PC-3 (cell line): ENCODE data around the gene SP140. TPM values are rescaled to one million over a fixed set of nuclear protein-coding genes. Genes with fewer than 3 reads are reported as not detected.
"Not testable (repeated sequence)": the region's sequence is repeated elsewhere in the genome, so short reads cannot be mapped to it uniquely, and the experiment has no call there.

Experiments used
- ATAC-seq: fragments of 200-7000 bp; cut with Tn5 transposase; 2 replicates; pipeline ENCODE4 v1.9.1; 2020; ENCODE audit warnings: mild to moderate bottlenecking, moderate library complexity
- BruUV-seq: library from RNA; stranded (reverse); fragments of 400-500 nt; replicated peaks from 2 replicates; lab custom pipeline; 2021; lab: Mats Ljungman, UMichigan
- CTCF ChIA-PET: fragments of 300-600 bp; sonication (Branson Sonifier 250); formaldehyde crosslinking; loops from one replicate; lab custom pipeline; 2022; ENCODE audit warnings: antibody characterized with exemption; lab: Charles Lee
- POLR2A ChIA-PET: fragments of 300-600 bp; sonication (Branson Sonifier 250); formaldehyde crosslinking; loops from one replicate; lab custom pipeline; 2022; ENCODE audit warnings: antibody characterized with exemption; ENCODE audit not compliant: unreplicated experiment; lab: Charles Lee
- DNase-seq: peaks from one replicate; pipeline ENCODE4 v3.0.0-alpha.2; 2015
- H2AFZ ChIP-seq: fragments of 300-600 bp; sonication (generic); 2 replicates; pipeline ENCODE4 v1.6.0; 2016; ENCODE audit warnings: antibody characterized with exemption, low read length
- H3F3A ChIP-seq: fragments of 300-600 bp; sonication (generic); one replicate; pipeline ENCODE4 v1.6.0; 2017; ENCODE audit warnings: antibody characterized with exemption, low read length, control low read depth, mild to moderate bottlenecking; ENCODE audit not compliant: unreplicated experiment
- H3K27ac ChIP-seq: fragments of 300-600 bp; sonication (generic); 2 replicates; pipeline ENCODE4 v1.5.1; 2016; ENCODE audit warnings: mild to moderate bottlenecking, low read length
- H3K27me3 ChIP-seq: fragments of 300-600 bp; sonication (generic); 2 replicates; pipeline ENCODE4 v1.6.1; 2016; ENCODE audit warnings: low read length, mixed read lengths
- H3K36me3 ChIP-seq: fragments of 300-600 bp; sonication (generic); 2 replicates; pipeline ENCODE4 v1.6.1; 2016; ENCODE audit warnings: low read depth, mixed run types, low read length, mixed read lengths
- H3K4me1 ChIP-seq: fragments of 300-600 bp; sonication (generic); 2 replicates; pipeline ENCODE4 v1.5.1; 2016; ENCODE audit warnings: low read length; ENCODE audit not compliant: insufficient read depth
- H3K4me2 ChIP-seq: fragments of 300-600 bp; sonication (generic); 2 replicates; pipeline ENCODE4 v1.6.0; 2016; ENCODE audit warnings: low read length
- H3K4me3 ChIP-seq: fragments of 300-600 bp; sonication (generic); 2 replicates; pipeline ENCODE4 v1.5.1; 2016; ENCODE audit warnings: mild to moderate bottlenecking, low read length, mixed read lengths
- H3K79me2 ChIP-seq: fragments of 300-600 bp; sonication (generic); 2 replicates; pipeline ENCODE4 v1.6.1; 2017; ENCODE audit warnings: low read length, mixed read lengths
- H3K9ac ChIP-seq: fragments of 300-600 bp; sonication (generic); 2 replicates; pipeline ENCODE4 v1.6.0; 2016; ENCODE audit warnings: mild to moderate bottlenecking, low read length
- H3K9me2 ChIP-seq: fragments of 300-600 bp; sonication (generic); replicated peaks from 2 replicates; pipeline ENCODE4 v1.6.1; 2016; ENCODE audit warnings: mixed run types, low read length, mixed read lengths
- H3K9me3 ChIP-seq: fragments of 300-600 bp; sonication (generic); 2 replicates; pipeline ENCODE4 v1.6.1; 2016; ENCODE audit warnings: low read length, mixed read lengths
- H4K20me1 ChIP-seq: fragments of 300-600 bp; sonication (generic); 2 replicates; pipeline ENCODE4 v1.6.1; 2016; ENCODE audit warnings: low read length, mixed read lengths
- EZH2 ChIP-seq: fragments of 300-600 bp; sonication (generic); IDR thresholded peaks from one replicate; pipeline ENCODE4 v1.6.1; 2017; ENCODE audit warnings: antibody characterized with exemption, mild to moderate bottlenecking, low read length; ENCODE audit not compliant: unreplicated experiment
- EZH2phosphoT487 ChIP-seq: fragments of 300-600 bp; sonication (generic); IDR thresholded peaks from 2 replicates; pipeline ENCODE4 v1.6.1; 2018; ENCODE audit warnings: mild to moderate bottlenecking, antibody characterized with exemption, low read length, borderline replicate concordance
- intact Hi-C: fragments of 100-400 bp; cut with micrococcal nuclease; formaldehyde crosslinking; loops from 2 replicates; pipeline ENCODE4 v1.9.0; 2023
- total RNA-seq: library from RNA; depleted of rRNA; stranded (reverse); fragments of >200 nt; gene quantifications from 2 replicates; pipeline ENCODE4 v1.2.3, GENCODE V29; 2014
- TF ChIP-seq, protein P1 (sequence below): fragments of 300-600 bp; sonication (generic); conservative IDR thresholded peaks from 2 replicates; pipeline ENCODE4 v1.5.1; 2017; ENCODE audit warnings: antibody characterized with exemption, low read depth, mild to moderate bottlenecking, low read length

The SP140 gene
- total RNA-seq, 1 experiment from 2014 or later, result not detected

DNA sequence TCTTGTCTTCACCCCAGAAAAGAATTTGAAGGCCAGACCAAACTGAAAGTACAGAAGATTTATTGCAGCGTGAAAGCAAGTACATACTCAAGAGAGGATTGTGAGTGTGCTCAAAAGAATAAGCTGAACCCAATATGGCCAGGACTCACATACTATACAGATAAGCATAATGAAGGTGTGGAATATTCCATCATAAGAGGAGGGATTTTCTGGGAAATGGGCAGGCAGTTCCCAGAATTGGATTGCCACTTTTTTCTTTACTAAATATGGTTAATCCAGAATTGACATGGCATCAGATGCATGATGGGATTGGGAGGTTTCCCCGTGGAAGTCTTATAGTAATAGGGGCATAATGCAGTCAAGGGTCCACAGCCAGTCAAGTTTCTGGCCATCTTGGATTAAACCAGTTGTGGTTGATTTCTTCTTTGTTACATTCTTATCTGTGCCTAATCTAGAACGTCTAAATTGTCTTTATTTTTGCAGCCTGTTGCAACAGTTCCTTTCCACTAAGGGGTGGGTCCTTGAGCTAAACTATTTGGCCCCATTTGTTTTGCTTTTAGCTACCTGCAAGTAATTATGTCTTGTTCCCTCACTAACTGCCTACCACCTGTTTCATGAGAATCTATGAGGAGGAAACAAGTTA is 110.4 kb downstream of the SP140 start:
- H3K4me3 ChIP-seq, result no peak overlapping the region
- H4K20me1 ChIP-seq, result no peaks in the 10 kb centered on the region
- H3K9me2 ChIP-seq, result no peaks in the 10 kb centered on the region
- no peak overlapping the region for H3K9ac ChIP-seq
- no peak overlapping the region for H3K4me2 ChIP-seq
- intact Hi-C loops, result no loop called here
- no peaks in the 10 kb centered on the region for H3F3A ChIP-seq
- ChIA-PET CTCF (no interaction called here), POLR2A (interaction anchor here (0.6 kb wide), 1 partner anchor 199 kb away, joined by 4 read pairs; no protein-coding TSS in a partner anchor)
- BruUV-seq, result no TSS peak
- DNase-seq, result no peak
- no peak for ATAC-seq
- H3K9me3 ChIP-seq, result no peaks in the 10 kb centered on the region
- H3K36me3 ChIP-seq, result no peaks in the 10 kb centered on the region
- no peak overlapping the region for H3K27ac ChIP-seq
- no peaks in the 10 kb centered on the region for H3K27me3 ChIP-seq
- TF ChIP-seq, protein P1, sequence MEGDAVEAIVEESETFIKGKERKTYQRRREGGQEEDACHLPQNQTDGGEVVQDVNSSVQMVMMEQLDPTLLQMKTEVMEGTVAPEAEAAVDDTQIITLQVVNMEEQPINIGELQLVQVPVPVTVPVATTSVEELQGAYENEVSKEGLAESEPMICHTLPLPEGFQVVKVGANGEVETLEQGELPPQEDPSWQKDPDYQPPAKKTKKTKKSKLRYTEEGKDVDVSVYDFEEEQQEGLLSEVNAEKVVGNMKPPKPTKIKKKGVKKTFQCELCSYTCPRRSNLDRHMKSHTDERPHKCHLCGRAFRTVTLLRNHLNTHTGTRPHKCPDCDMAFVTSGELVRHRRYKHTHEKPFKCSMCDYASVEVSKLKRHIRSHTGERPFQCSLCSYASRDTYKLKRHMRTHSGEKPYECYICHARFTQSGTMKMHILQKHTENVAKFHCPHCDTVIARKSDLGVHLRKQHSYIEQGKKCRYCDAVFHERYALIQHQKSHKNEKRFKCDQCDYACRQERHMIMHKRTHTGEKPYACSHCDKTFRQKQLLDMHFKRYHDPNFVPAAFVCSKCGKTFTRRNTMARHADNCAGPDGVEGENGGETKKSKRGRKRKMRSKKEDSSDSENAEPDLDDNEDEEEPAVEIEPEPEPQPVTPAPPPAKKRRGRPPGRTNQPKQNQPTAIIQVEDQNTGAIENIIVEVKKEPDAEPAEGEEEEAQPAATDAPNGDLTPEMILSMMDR, result no peak
- TF ChIP-seq EZH2 (no peak), EZH2phosphoT487 (no peak)
- no peaks in the 10 kb centered on the region for H3K79me2 ChIP-seq
- no peaks in the 10 kb centered on the region for H3K4me1 ChIP-seq
- no peak overlapping the region for H2AFZ ChIP-seq

DNA sequence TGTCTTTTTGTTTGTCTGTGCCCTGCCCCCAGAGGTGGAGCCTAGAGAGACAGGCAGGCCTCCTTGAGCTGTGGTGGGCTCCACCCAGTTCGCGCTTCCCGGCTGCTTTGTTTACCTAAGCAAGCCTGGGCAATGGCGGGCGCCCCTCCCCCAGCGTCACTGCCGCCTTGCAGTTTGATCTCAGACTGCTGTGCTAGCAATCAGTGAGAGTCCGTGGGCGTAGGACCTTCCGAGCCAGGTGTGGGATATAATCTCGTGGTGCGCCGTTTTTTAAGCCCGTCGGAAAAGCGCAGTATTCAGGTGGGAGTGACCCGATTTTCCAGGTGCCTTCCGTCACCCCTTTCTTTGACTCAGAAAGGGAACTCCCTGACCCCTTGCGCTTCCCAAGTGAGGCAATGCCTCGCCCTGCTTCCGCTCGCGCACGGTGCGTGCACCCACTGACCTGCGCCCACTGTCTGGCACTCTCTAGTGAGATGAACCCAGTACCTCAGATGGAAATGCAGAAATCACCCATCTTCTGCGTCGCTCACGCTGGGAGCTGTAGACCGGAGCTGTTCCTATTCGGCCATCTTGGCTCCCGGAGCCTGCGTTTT is 116.5 kb downstream of the SP140 start:
- H4K20me1 ChIP-seq, H3K9ac ChIP-seq, ATAC-seq, intact Hi-C loops, BruUV-seq, H3K4me1 ChIP-seq, H2AFZ ChIP-seq, H3K36me3 ChIP-seq, H3K9me3 ChIP-seq, DNase-seq, CTCF ChIA-PET, H3K4me2 ChIP-seq, H3K79me2 ChIP-seq, H3K27ac ChIP-seq, H3K4me3 ChIP-seq, H3K27me3 ChIP-seq, H3K9me2 ChIP-seq, POLR2A ChIA-PET, H3F3A ChIP-seq: not testable (repeated sequence)

DNA sequence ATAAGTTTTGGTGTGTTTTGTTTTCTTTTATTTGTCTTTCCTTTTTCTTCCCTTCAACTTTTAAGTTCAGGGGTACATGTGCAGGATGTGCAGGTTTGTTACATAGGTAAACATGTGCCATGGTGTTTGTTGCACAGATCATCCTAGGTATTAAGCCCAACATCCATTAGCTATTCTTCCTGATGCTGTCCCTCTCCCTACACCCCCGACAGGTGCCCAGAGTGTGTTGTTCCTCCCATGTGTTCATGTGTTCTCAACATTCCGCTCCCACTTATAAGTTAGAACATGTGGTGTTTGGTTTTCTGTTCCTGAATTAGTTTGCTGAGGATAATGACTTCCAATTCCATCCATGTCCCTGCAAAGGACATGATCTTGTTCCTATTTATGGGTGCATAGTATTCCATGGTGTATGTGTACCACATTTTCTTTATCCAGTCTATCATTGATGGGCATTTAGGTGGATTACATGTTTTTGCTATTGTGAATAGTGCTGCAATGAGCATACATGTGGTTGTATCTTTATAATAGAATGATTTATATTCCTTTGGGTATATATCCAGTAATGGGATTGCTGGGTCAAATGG is 117.6 kb downstream of the SP140 start:
- H3F3A ChIP-seq, H3K9me2 ChIP-seq, H3K9ac ChIP-seq, intact Hi-C loops, H2AFZ ChIP-seq, ATAC-seq, H3K27ac ChIP-seq, BruUV-seq, H3K4me1 ChIP-seq, H3K9me3 ChIP-seq, CTCF ChIA-PET, H3K4me2 ChIP-seq, H4K20me1 ChIP-seq, H3K4me3 ChIP-seq, H3K79me2 ChIP-seq, H3K27me3 ChIP-seq, DNase-seq, H3K36me3 ChIP-seq, POLR2A ChIA-PET: not testable (repeated sequence)
